Suppressor macrophage (primary cell): ENCODE results near the gene ACYP1.
A peak's percentile ranks its signal among the peaks of the same experiment; 100 is the strongest.

Experiments used
- DNase-seq, 4 experiments: peaks; one replicate each; pipeline ENCODE4 v3.0.0-alpha.2; 2020 to 2022
- total RNA-seq, 17 experiments: gene quantifications; one replicate each; lab custom pipeline; 2026; ENCODE audit warnings: mixed read lengths in 6 of 17, inconsistent platforms in 3 of 17; lab: John Stamatoyannopoulos, UW

ACYP1 gene
- 0.21 to 4.7 (median 2.7) reads per million in 17 experiments for total RNA-seq

DNA sequence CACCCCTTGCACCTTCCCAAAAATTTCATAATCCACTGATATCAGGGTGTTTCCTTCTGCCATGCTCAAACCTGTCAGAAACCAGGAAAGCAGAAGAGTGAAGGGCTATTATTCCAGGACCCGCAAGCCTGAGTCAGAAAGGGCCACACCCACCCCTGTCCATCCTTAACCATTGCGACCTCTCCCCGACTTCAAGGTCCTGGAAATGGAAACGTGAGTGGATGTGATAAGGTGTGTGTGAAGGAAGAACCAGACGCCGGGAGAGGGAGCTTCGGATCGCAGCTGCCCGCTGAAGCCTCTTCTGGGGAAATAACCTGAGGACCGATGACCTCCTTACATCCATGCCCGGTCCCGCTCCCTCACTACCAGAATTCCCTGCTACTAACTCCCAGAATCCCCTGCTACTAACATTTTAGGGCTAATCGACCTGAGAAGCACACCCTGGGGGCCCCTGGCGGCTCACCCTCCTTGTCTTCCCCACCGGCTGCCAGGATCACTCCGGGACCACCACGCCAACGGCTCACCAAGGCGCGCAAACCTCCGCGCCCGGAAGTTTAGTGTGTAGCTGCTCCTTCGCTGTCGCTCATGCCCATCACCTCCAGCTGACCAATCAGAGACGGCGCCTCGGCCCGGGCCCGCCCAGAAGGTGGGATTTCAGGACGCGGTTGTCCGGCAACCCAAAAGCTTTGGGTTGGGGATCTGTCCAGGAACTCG lies at the start of gene ACYP1:
Gene ACYP1, minus strand, starts transcription at position 534 of the 714 bp plus-strand sequence. Its CDS starts 471 bp downstream, at position 63.
- DNase-seq: peak; percentile 92 to 95 (median 94)

DNA sequence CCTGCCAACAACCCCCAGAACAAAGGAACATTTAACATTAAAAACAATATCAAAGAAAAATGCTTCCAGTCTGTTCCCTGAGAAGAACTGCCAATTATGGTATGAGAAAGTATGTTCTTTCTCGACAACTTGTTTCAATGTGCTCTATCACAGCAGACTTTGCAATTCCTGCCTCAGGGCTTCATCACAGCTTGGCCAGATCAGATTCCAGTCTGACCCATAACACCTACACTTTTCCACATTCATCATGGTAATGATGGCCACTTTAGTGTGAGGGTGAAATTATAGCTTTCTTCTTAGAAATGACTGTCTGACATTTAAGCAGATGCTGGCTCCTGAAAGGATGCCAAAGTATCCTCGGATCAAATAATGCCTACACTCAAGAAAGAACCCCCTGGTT lies 46.1 kb upstream of the ACYP1 start:
- DNase-seq: no peak

DNA sequence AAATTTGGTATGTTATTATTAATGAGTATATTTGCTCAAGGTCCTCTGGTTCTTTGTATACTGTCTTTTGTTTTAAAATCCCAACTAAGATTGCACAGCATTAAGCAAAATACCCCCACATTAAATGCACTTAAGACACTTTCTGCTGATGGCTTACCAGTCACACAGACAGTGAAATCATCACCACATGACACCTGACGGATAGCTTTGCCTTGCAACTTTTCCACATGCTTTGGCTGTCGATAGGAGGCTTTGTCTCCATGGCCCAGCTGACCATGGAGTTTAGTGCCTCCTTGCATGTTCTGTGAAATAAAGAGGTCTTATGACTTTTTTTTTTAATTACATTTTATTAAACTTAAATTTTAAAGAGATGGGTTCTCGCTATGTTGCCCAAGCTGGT lies 43.4 kb upstream of the ACYP1 start:
- DNase-seq: peak; percentile 37 to 59 (median 47)

DNA sequence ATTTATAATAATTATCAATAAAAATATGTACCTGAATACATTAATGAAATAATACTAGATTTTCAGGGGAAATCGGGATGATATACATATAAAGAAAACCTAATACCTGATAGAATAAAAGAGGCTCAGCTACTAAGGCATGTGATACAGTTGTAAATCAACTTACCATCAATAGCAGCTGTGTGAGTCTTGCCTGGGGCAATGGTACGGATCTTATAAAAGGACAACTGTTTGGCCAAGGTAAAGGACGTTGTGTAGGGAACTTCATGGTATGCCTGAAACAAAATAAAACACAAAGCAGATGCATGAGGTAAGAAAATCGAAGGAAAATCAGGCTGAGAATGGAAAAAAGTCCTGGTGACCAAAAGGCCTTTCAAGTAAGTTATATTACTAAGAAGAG lies 37.7 kb upstream of the ACYP1 start:
- DNase-seq: no peak

DNA sequence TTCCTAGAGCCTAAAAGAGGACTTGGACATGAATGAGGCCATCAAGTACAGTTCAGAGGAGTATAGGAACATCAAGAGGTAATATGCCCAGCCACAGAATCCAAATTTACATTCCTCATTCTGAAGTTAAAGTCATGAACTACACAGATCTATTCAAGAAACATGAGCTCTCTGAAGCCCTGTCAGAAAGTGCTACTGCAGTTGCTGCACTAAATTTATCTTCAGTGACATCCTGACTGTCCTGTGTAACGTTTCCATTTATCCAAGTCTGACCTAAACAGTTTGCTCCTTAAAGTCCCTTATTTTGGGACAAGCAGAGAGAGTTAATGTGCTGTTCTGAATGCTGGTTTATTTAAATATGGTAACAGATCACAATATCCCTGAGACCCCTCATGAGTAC lies 34.9 kb upstream of the ACYP1 start:
- DNase-seq: no peak

DNA sequence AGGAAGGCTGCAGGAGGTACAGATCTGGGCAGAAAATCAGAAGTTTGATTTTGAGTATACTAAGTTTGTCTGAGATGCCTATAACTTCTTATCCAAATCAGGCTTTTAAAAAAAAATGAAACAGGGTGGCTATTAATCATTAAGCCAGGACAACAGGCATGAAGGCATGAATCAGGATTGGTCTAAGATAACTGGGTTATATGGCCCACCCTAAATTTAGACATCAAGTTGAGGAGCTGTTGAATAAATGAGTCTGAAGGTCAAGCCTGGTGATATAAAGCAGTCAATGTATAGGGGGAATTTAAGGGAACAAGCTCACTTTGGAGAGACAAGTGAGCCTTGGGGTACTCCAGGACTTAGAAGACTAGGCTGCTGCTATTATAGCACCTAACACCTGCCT lies 34.4 kb upstream of the ACYP1 start:
- DNase-seq: no peak

DNA sequence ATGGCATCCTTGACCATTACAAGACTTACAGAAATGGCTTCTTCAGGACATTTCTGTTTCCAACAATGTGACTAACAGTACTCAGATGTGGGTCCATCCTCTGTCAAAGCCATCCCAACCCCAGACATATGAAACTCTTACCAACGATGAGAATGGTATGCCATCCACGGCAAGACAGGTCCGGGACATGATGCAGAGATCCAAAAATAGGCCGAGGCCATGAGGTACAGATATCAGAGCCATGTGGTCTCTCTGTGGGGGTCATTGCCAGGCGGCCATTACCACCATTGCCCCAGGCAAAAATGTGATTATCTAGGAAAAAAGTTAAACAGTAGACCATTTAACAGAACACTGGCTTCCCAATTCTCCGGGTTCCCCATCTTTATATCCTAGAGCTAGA lies 33.1 kb upstream of the ACYP1 start:
- no peak for DNase-seq

DNA sequence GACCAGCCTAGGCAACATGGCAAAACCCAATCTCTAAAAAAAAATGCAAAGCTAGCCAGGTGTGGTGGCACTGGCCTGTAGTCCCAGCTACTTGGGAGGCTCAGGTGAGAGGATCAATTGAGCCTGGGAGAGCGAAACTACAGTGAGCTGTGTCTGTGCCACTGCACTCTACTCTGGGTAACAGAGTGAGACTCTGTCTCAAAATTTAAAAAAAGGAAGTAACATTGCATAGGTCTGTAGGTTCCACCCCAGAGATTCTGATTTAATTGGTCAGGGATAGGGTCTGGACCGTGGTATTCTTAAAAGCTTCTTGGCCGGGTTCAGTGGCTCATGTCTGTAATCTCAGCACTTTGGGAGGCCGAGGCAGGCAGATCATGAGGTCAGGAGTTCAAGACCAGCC lies 31.9 kb upstream of the ACYP1 start:
- no peak for DNase-seq

DNA sequence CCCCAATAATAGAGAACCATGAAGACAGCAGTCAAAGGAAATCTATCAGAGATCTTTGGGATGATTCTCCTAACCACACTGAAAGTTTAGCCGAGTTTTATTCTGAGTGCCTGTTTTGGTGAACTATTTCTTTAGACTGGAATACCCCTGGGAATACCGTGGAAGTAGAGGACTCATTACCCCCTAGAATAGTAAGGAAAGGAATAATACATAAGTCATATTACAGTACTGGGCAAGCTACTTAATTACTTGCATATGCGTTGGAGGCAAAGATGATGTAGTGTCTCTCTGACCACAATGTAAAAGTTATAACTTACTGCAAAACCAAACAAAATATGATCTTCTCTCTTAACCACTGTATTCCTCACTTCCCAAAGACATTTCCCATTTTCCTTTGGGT lies 31.1 kb upstream of the ACYP1 start:
- no peak for DNase-seq

DNA sequence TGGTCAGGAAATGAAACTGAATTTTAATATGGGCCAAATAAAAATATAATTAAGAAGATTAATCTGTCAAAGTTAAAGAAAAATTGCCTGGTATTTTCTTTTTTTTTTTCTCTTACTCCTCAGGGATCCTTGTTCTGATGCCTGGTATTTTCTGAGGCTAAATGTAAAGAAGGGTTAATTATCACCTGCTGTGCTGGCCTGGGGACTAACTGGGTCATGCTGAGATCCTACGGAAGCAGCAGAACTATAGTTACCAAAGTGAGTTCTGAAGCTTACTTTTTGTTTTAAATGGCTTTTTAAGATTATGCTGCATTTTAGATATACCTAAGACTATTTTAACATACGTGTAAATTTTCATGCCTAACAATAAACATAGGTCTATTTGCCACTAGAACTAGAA lies 28.9 kb upstream of the ACYP1 start:
- DNase-seq: no peak

DNA sequence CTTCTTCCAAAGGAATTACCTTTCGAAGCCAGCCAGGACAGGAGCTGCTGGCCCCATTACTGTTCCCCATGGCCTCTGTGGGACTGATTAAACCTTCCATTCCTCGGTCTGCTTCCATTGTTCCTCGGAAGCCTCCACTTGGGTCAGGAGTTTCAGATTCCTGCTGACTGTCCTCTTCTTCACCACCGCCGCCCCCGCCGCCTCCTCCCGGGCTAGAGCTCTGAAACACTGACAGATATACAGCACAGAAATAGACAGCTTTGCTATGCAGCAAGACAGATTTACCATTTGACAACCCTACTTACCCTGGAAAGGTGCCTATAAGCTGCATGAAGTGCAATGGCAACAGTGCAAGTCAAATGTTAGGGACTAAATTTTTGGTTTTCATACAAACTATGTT lies 27.4 kb upstream of the ACYP1 start:
- DNase-seq: no peak

DNA sequence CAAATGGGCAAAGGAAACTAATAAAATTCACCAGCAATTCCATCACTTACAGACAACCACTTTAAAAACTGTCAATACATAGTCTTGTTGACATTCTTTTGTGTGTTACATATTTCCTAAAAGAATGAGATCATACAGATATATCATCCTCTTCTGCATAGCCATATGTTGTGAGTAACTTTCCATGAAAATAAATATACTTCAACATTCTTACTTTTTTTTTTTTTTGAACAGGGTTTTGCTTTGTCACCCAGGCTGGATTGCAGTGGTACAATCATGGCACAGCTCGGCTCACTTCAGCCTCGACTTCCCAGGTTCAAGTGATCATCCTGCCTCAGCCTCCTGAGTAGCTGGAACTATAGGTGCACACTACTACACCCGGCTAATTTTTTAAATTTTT lies 26.5 kb upstream of the ACYP1 start:
- DNase-seq: no peak

DNA sequence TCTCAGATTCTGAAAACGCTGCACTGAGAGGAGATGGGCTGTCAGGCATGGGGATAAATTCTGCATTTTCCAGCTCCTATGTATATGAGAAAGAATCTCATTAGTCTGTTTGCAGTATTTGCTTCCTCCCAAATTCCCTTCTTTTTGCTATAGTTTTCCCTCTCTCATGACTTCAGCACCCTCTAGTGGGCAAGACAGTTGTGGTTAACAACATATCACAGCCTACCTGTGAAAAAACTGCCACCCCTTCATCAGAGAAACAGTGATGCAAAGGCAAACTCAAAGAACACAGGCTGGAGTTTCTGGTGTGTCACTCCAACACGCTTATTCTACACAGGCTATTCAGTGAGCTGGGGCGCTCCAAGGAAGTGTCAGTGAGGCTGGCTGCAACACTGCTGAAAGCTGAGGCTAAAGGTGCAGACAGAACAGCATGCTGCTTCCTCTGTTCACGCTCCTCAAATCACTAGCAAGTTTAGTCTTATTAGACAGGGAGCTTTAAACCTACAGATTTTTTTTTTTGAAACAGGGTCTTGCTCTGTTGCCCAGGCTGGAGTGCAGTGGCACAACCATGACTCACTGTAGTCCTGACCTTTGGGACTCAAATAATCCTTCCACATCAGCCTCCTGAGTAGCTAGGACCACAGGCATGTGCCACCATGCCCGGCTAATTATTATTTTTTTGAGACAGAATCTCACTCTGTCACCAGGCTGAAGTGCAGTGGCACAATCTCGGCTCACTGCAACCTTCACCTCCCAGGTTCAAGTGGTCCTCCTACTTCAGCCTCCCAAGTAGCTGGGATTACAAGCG lies 24.9 kb upstream of the ACYP1 start:
- peak; percentile 59 to 81 (median 74) for DNase-seq

DNA sequence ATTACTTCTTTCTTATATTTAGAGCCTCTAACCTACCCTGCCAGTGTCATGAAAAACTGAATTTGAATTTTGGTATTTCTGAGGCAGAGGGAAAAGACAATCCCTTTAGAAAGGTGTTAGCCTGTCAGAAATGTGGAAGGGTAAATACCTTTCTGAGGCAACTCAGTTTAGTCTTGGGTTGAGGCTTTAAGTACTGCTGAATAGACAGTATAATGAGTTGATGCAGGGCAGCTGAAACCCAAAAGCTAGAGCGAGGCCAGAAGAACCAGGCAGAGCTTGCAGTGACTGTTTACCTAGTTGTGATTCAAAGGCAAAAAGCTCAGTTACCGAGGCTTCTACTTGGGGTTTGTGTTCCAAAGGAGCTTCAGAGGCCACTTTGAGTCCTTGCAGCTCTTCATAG lies 24.3 kb upstream of the ACYP1 start:
- DNase-seq: no peak

DNA sequence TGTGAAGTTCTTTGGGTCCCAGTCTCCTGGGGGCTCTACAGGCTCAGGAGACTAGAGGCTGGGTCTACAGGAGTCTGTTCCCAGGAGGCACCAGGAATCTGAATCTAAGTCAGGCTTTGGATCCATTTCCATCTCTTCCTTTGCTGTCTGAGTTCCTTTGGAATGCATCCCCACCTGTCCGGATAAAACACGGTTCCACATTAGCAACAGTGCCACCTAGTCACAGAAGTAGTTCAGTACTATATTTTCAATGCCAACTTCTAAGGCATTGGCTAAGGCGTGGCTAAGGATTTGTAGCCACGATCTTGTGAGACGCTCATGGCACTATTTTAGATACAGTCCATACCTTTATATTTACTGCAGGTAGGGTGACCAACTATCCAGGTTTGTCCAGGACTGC lies 20.7 kb upstream of the ACYP1 start:
- no peak for DNase-seq

DNA sequence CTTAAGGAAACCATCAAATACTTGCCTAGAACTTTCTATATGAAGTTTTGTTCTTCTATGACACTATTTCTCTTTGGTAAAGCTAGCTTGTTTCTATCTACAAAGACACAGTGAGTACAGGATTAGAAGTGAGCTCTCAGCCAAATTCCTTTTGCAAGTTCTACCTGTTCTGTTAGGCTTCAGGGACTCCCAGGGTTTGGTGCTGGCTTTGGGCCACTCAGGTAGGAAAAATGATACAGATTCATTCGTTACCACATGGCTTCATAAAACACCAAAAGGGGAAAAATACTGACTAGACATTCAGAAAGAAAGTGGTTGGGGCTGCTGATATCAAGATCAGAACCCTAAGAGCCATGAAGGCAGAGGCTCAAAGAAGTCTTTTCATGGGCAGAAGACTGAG lies 19.4 kb upstream of the ACYP1 start:
- no peak for DNase-seq

DNA sequence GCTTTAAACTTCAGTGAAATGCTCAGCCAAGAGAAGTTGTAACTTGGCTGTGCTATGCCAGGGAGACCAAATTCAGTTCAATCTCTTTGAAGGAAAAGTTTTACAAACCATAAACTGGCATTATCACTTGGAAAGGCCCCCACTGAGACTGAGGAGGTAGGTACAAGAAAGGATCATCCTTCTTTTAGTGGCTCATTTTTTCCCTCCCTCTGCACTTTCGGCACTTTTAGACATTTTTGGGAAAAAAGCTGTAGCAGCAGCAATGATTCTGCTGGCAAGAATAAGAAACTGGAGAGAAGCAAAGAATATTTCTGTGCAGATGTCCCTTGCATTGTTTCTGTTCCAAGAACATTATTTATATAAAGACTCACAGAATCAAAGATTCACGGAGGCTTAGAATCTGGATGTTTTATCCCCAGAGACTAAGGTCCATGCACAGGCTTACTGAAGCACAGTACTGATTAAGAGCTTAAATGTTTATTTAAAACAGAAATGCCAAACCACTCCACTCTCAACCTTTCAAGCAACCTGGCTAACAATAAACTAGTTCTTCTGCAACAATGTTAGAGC lies 17.9 kb upstream of the ACYP1 start:
- no peak for DNase-seq

DNA sequence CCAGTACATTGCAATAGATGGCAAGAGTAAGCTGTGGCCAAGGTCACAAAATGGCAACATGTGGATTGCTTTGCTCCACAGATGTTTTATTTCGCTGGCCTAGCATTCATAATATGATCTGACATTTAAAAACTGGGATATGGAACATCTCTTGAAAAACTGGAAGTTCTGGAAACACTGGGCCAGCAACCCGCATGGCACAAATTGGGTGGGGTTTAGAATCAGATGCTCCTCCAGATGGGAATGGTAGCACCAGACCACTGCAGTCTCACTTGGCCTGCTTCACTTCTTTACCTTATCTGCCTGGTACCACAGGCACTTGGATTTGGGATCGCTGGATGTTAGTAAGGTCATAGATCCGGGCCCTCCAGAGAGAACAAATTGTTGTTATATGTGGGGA lies 15.7 kb upstream of the ACYP1 start:
- DNase-seq: no peak

DNA sequence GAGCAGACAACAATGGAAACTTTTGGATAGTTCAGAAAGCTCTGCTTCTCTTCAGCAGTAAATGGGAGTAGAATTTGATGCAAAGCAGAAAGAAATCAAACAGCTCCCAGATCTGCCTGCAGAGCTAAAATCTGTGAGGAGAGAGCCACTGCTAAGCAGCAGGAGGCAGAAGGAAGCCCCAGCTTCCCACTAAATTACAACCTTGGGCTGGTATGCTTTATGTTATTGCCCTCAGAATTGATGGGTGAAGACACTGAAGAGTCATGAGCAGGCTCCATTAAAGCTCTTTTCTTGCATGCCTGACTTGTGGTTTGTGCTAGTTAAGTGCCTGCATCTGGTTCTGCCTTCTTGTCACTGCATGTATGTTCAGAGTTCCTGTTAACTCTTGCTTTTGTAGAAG lies 14.0 kb upstream of the ACYP1 start:
- no peak for DNase-seq

DNA sequence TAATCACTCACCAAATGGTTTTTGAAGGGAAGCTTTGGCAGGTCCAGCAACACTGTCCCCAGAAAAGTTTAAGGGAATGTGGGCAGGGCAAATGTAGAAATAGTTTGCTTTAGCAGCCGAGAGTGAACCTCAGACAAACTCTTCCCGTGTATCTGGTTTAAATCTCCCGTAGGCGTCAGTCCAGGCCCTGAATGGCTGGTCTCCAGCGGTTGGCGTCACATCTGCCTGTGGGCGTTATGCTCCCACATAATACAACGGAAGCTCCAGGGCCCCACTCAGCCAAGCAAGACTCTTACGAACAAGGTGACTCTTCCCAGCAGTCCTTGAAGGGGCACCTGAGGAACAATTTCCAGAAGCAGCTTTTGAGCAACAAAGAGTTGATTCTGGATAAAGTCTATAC lies 6.6 kb upstream of the ACYP1 start:
- DNase-seq: no peak

DNA sequence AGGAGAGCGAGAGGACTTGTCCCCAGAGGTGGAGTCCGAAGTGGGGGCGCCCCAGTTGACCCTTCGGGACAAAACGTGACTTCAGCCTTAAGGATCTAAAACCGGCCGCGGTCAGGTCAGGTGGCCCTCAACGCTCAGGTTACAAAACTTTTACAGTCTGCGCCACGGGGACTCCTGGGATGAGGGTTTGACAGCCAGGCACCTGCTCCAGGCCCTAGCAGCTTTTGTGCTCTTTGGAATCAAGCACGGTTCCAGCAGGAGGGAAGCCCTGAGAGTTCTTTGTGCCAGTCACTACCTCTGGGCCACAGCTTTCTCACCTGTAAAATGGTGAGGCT lies 6.0 kb upstream of the ACYP1 start:
- no peak for DNase-seq

DNA sequence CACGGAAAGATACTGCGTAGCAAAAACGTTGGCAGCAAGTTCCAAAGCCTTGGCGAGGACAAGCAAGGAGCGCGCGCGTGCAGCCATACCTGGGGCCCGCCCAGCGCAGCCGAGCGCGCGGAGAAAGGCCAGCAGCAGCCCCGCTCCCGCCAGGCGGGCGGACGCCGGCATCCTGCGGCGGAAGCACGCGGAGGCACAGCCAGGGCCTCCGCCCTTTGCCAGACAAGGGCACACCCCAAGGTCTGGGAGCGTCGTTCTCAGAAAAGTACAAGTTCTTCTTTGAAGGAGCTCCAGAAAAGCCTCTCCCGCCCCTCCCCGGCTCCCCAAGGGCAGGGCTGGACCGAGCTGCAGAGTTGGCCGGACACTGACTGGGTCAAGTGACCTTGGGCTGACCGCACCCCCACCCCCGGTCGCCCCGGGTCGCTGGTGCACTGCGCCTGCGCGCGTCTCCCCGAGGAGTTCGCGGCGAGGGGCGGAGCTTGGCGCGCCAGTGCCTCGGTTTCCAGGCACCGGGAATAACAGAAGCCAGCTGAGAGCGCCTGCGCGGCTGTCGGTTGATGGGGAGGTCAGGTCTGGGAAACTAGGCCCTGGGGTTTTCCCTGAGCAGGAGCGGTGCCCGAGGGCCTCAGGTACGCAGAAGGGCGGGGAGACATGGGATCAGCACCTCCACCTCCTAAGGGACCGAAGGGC lies 5.4 kb upstream of the ACYP1 start, which contains the start of gene ZC2HC1C:
Gene ZC2HC1C, plus strand, starts transcription at position 521 of the 690 bp plus-strand sequence. CDS start 933 bp downstream, outside the sequence.
- peak; percentile 93 to 97 (median 95) for DNase-seq
